Measurements from ENCODE around the gene ILDR1. TPM values are rescaled to one million over a fixed set of nuclear protein-coding genes. Genes with fewer than 3 reads are reported as not detected.

ILDR1 gene
- total RNA-seq, 1 donor from 2014 or later, result 6.9 TPM

GRCh38 chr3:121998611-121999473 is 23.2 kb downstream of the ILDR1 start:
- H3K4me3 ChIP-seq, result no peak overlapping the region
- H3K4me1 ChIP-seq, result peaks cover 6% of the 10 kb centered on the region
- ATAC-seq, result peak; percentile 46
- H3K9me3 ChIP-seq, result no peaks in the 10 kb centered on the region
- DNase-seq, result no peak
- intact Hi-C loops (cut with DNase I), result no loop called here
- H3K27ac ChIP-seq, result no peak overlapping the region
- no peaks in the 10 kb centered on the region for H3K27me3 ChIP-seq
- no peaks in the 10 kb centered on the region for H3K36me3 ChIP-seq
- TF ChIP-seq, protein P1, sequence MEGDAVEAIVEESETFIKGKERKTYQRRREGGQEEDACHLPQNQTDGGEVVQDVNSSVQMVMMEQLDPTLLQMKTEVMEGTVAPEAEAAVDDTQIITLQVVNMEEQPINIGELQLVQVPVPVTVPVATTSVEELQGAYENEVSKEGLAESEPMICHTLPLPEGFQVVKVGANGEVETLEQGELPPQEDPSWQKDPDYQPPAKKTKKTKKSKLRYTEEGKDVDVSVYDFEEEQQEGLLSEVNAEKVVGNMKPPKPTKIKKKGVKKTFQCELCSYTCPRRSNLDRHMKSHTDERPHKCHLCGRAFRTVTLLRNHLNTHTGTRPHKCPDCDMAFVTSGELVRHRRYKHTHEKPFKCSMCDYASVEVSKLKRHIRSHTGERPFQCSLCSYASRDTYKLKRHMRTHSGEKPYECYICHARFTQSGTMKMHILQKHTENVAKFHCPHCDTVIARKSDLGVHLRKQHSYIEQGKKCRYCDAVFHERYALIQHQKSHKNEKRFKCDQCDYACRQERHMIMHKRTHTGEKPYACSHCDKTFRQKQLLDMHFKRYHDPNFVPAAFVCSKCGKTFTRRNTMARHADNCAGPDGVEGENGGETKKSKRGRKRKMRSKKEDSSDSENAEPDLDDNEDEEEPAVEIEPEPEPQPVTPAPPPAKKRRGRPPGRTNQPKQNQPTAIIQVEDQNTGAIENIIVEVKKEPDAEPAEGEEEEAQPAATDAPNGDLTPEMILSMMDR (IDR thresholded peaks at IDR 0.05), result no peak

DNA sequence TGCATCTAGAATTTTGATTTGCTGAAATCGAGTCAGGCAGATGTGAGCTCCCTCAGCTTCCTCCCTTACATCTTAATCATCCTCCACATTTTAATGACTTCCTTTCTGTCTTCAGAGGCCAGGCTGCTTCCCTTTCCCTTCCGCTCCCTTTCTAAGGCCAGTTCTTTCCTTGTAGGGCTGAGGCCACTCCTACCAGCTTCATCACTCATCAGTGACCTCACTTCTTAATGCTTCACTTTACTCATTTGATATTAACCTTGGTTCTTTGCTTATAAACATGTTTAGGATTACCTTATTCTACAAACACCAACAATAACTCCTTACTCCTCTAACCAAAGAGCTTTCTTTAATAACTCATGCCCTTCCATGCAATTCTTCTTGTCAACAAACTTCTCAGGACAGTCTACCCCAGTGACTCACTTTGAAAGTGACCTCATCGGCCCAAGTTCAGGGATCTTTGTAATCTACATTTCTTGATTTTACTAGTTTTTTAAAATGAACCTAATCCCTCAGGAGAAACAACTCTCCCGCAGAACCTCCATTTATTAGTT is 23.9 kb downstream of the ILDR1 start:
- H3K4me3 ChIP-seq, result no peak overlapping the region
- peaks cover 6% of the 10 kb centered on the region for H3K4me1 ChIP-seq
- TF ChIP-seq, protein P1 (IDR thresholded peaks at IDR 0.05), result no peak
- H3K27ac ChIP-seq, result no peak overlapping the region
- no peaks in the 10 kb centered on the region for H3K9me3 ChIP-seq
- intact Hi-C loops (cut with DNase I), result no loop called here
- DNase-seq (no peak), ATAC-seq (peak; percentile 54)
- H3K36me3 ChIP-seq, result no peaks in the 10 kb centered on the region
- H3K27me3 ChIP-seq, result no peaks in the 10 kb centered on the region

GRCh38 chr3:121997372-121997771 is 24.7 kb downstream of the ILDR1 start:
- TF ChIP-seq, protein P1 (IDR thresholded peaks at IDR 0.05), result no peak
- DNase-seq, result no peak
- Histone ChIP-seq H3K36me3 (no peaks in the 10 kb centered on the region), H3K27me3 (no peaks in the 10 kb centered on the region), H3K4me3 (no peak overlapping the region), H3K4me1 (peaks cover 6% of the 10 kb centered on the region), H3K27ac (no peak overlapping the region), H3K9me3 (no peaks in the 10 kb centered on the region)
- no peak for ATAC-seq
- intact Hi-C loops (cut with DNase I), result no loop called here

DNA sequence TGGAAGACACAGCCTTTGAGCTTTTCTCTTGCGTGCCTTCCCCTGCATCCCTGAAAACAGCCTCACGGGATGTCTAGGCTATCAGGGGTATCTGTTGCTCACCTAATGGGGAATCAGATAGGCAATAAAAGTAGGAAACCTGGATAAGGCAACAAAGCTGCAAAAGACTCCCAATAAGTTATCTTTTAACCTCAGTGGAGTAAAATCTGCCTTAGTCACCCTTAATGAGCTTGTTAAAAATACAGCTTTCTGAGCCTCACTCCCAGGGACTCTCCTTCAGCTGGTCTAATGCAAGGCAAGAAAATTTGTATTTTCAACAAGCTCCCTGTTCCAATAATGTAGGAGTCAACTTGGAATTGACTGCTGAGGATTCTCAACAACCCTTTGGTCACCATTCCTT is 25.6 kb downstream of the ILDR1 start:
- TF ChIP-seq, protein P1 (IDR thresholded peaks at IDR 0.05), result no peak
- H3K27me3 ChIP-seq, result no peaks in the 10 kb centered on the region
- H3K27ac ChIP-seq, result no peak overlapping the region
- H3K4me1 ChIP-seq, result peaks cover 6% of the 10 kb centered on the region
- no peaks in the 10 kb centered on the region for H3K36me3 ChIP-seq
- DNase-seq (no peak), ATAC-seq (no peak)
- no peaks in the 10 kb centered on the region for H3K9me3 ChIP-seq
- no peak overlapping the region for H3K4me3 ChIP-seq
- intact Hi-C loops (cut with DNase I), result no loop called here

- Histone ChIP-seq H3K27me3 (no peaks in the 10 kb centered on the region), H3K36me3 (no peaks in the 10 kb centered on the region), H3K4me1 (peaks cover 6% of the 10 kb centered on the region), H3K9me3 (no peaks in the 10 kb centered on the region), H3K4me3 (no peak overlapping the region), H3K27ac (peak overlapping the region; percentile 55)
- DNase-seq, result peak; percentile 73
- intact Hi-C loops (cut with DNase I), result no loop called here
- ATAC-seq, result peak; percentile 88
- TF ChIP-seq, protein P1 (IDR thresholded peaks at IDR 0.05), result peak; percentile 48
Measured at GRCh38 chr3:121995161-121996137, 26.6 kb downstream of the ILDR1 start.
